Effector CD8-positive, alpha-beta T cell (primary cell): Measurements from ENCODE around the gene SEZ6.

Source experiments
- DNase-seq: peaks from one replicate; lab custom pipeline; 2025; lab: John Stamatoyannopoulos, UW

Gene SEZ6

GRCh38 chr17:29038085-29038795, 32.4 kb upstream of the SEZ6 start:
- DNase-seq = no peak

GRCh38 chr17:29037739-29038084, 31.9 kb upstream of the SEZ6 start:
- DNase-seq = no peak

DNA sequence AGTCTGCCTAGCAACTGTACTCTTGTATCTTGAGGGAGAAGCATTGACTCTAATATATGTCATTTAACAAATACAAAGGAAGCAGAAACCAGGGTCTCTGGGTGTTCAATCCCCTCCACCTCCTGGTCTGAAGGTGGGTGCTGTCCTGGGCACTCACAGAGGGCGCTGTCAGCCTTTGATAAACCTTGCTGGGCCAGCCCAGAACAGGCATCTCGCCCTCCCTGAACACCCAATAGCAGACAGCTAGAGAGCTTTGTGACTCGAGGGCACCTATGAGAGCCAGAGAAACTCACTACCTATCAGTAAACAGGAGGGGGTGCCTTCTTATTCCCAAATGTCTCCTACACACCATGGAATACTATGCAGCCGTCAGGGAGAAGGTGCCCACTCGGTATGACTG, 30.8 kb upstream of the SEZ6 start:
- no peak for DNase-seq

GRCh38 chr17:29034510-29034909, 28.7 kb upstream of the SEZ6 start:
- no peak for DNase-seq

GRCh38 chr17:29032857-29033197, 27.0 kb upstream of the SEZ6 start:
- no peak for DNase-seq

DNA sequence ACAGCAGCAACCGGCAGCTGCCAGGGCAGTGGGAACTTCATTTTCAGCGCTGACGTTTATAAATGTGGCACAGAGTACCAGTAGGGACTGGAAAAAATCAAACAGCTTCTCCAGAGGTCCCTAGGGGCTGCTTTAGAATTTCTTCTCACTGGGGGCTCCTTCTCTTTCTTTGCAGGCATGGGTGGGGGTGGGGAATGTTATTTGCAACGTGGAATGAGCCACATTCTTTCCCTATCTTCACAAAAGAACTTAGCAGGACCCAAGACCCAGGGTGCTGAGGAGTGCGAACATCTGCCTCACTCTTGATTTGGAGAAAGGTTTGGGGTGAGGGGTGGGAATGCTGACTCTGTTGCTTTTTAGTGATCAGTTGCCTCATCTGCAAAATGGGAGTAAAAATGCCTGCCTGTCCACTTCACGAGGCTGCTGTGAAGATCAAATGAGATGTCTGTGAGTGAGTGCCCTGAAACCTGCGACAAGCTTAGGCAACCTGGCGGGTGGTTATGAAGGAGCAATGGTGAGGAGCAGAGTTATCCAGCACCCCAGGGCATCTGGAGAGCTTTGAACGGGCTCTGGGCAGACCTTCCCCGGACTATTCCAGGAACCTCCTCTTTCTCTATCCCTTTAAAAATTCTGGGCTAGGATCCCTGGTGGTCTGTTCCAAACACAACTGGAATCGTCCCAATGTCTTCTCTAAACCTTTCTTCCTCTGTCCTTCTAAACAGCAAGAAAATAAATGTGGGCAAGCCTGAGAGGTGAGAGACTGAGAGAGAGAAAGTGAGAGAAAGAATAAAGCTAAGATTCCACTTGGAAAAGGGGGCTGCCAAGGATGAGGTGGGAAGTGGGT, 26.4 kb upstream of the SEZ6 start:
- DNase-seq = no peak

GRCh38 chr17:29031488-29031887, 25.7 kb upstream of the SEZ6 start:
- DNase-seq = no peak

GRCh38 chr17:29024316-29024952, 18.6 kb upstream of the SEZ6 start:
- no peak for DNase-seq

GRCh38 chr17:29022074-29022473, 16.2 kb upstream of the SEZ6 start:
- no peak for DNase-seq

- no peak for DNase-seq
Observed at GRCh38 chr17:29021226-29021625, 15.4 kb upstream of the SEZ6 start.

DNA sequence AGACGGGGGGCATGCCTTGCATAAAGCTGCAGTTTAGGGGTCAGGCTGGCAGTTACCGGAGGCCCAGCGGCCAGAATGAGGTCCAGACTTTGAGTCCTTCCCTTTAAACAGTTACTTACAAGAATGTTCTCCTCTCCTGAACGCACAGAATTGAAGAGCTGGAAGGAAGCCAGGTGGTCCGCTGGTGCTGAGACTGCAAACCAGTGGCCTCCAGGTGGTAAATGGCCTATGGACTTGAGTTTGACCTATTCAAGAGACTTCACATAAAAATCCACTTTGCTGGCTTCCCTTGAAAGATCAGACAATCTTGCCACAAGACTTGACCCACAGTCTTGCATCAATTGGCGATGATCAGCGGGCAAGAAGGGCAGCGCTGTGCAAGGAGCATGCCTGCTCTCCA, 14.7 kb upstream of the SEZ6 start:
- no peak for DNase-seq

DNA sequence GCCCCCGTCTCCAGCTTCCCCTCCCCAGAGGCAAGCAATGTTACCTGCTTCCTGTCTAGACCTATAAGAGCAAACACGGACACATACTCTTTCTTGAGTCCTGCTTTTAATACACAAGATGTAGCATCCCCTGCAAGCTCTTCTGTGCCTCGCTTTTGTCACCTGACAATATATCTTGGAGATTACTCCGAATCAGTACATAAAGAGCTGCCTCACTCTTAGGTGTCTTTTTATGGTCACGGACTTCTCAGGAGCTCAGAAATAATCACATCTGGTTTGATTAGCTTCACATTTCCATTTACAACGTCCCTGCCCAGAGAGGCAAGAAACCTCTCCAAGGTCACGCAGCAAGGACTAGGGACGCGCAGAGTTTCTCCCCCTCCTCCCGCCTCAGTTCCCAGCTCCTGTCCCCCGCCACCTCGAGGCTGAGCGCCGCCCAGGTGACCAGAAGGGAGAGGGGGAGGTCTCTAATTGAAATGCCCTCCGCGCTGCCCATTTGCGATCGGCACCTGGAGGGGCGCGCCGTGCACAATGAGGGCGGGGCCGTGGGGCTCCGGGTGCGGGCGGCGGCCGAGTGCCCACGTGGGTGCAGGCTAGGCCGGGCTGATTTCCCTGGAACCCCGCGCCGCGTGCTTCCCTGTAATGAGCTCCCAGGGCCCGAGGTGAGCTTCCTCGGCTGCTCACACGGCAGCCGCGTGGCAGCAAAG, 13.8 kb upstream of the SEZ6 start:
- no peak for DNase-seq

- DNase-seq = no peak
Observed at GRCh38 chr17:29018788-29019474, 13.1 kb upstream of the SEZ6 start.

DNA sequence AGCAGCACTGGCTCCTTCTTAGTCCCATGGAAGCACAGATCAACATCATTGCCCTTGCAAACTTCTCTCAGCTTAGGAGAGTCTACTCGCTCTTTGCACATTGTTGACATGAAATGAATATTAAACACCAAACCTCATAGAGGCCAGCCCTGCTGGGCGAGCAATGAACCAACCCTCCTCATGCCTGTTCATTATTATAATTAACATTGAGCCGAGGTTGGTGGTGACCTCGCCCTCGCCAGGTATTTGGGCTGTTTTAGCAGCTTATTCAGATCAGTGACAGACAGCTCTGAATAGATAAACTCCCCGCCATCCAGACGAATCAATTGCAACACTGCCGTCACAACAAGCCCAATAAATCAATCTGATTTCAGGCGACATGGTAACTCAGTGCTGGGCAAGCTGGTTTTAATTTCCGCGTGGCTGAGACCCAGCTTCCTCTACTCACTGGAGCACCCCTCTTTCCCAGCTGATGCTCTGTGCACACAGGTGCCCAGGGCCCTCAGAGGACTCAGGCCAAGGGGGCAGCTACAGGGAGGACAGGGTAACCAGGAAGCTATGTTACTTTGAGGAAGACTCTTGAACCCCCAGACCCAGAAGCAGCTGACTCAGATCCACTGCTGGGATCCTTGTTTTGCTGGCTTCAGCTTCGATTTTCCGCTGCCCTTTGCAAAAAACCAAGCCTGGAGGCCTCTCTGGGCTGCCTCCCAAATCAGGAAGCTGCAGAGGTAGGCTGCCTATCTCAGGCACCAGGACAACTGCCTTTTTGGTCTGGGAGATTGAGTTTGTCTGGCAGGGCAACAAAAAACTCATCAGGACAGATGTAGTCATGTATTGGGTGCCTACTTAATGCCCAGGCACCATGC, 10.7 kb upstream of the SEZ6 start:
- DNase-seq = no peak

DNA sequence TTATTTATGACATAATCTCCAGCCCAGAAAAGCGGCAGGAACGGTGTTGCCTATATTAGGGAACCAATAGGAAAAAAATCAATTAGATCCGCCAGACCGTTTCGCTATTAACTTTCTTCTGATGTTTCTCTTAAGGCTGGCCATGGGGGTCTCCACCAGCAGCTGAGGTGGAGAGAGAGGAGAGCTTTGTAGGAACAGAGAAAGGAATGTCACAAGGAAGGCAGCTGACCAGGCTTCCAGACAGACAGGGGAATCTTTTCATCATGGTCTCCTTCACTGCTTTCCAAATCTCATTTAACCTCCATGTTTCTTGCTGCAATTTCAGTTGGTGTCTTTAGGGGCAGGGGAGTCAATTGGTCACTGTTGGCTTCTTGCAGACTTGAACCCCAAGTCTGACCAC, 8.9 kb upstream of the SEZ6 start:
- DNase-seq = no peak

DNA sequence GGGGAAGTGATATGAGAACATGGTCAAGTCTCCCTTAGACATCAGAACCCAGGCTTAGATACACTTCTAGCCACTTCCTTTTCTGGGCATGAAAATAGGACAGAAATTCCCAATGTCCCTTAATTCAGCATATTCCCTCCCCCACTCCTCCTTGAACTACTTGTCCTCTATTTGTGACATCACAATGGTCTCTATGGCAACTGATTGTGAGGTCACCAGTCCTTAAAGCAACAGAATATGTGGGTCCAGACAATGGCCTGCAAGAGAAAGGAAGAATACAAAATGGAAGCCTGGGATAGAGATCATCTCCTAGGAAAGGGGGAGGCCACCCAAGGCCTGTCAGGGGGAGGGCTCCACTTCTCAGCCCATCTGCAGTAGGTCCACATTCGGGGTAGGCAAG, 6.7 kb upstream of the SEZ6 start:
- no peak for DNase-seq

DNA sequence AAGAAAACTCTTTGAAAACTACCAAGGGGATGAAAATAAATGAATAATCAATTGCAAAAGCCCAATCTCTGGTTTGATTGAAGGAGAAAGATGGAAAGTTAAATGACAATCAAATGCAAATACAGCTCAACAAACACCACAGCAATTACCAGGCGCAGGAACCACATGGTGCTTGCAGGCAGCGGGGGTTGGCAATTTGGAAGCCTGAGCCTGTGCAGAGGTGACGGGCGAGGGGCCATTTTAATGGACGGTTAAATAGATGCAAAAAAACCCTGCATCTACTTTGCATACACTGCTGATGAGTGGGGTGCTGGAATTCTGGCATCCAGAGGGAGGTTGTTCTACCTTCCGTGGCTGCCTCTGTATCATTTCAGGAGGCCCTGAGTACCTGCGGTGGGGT, 4.8 kb upstream of the SEZ6 start:
- DNase-seq = no peak

DNA sequence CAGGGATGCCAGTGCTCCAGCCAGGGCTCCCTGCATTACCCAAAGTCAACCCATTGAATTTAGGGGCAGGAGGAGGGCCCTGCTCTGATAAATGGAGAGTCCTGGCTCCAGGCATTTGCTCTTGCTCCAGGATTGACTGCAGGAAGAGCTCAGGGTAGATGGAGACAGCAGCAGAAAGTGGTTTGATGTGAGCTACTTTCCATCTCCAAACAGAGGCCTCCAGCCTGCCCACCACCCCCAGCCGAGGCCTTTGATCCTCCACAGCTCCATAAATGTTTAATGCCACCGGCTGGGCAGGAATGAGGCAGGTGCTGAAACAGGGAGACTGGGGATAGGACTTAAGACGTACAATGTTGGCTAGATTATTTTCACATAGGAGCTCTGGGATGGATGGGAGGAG, 4.3 kb upstream of the SEZ6 start:
- no peak for DNase-seq

GRCh38 chr17:29008591-29008990, 2.8 kb upstream of the SEZ6 start:
- DNase-seq = no peak

DNA sequence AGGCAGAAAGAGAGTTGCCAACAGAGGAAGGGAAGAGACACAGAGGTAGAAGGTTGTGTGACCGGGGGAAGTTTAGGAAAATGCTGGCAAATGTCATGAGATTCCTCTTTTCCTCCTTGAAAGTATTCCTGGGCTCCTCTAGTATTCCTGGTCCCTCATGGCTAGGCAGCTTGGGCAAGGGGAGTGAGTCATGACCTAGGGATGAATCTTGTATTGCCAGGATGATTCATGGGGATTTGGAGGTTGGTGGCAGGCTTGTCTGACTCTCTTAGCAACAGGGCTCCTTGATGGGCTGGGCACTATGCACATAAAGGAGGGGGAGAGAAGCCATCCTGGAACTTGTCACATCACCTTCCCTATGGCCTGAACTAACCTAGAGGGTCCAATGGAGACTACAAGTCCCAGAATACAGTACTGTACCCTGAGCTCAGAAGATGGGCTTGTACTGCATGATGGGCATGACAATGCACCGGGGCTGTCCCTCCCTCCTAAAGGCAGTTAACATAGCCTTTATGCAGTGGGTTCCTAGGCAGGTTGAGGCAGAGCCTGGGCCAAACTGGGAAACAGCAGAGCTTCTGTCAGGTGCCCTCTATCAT, 2.1 kb upstream of the SEZ6 start:
- no peak for DNase-seq

GRCh38 chr17:29007456-29007855, 1.6 kb upstream of the SEZ6 start:
- no peak for DNase-seq
